A549 (cell line): ENCODE measurements around the gene RAN. TPM values are rescaled to one million over a fixed set of nuclear protein-coding genes. Genes with fewer than 3 reads are reported as not detected.
"Not testable (repeated sequence)": the region's sequence is repeated elsewhere in the genome, so short reads cannot be mapped to it uniquely, and the experiment has no call there.

Experiments
- ATAC-seq, 2 experiments: fragments of 200-7000 bp in 1 of 2; fragments of >200 bp in 1 of 2; cut with Nextera tagmentation in 1 of 2; cut with Tn5 transposase in 1 of 2; 3 replicates each; pipeline versions ENCODE4 v1.8.0 to v1.9.1; 2018 to 2020; ENCODE audit warnings: mild to moderate bottlenecking in 1 of 2, moderate library complexity in 1 of 2
- CTCF ChIA-PET: fragments of 300-600 bp; sonication (Branson Sonifier 250); formaldehyde crosslinking; extraction: SDS; loops from one replicate; lab custom pipeline; 2021; ENCODE audit warnings: antibody characterized with exemption, inconsistent platforms; lab: Yijun Ruan, JAX
- POLR2A ChIA-PET: fragments of 350-600 bp; formaldehyde crosslinking; extraction: SDS; loops from one replicate; lab custom pipeline; 2021; ENCODE audit warnings: antibody characterized with exemption, inconsistent platforms; lab: Yijun Ruan, JAX
- DNase-seq, 2 experiments: peaks; one replicate each; pipeline versions ENCODE4 v3.0.0 to v3.0.0-alpha.2; 2011 to 2016; ENCODE audit warnings: low read depth in 1 of 2, low spot score in 1 of 2
- FAIRE-seq: peaks from 2 replicates; lab custom pipeline; 2011; peaks lifted over from hg19 to GRCh38; lab: Jason Lieb, UNC
- H3K27ac ChIP-seq, 2 experiments: fragments of >200 bp; sonication (Bioruptor Twin); formaldehyde crosslinking; 3 replicates each; pipeline ENCODE4 v1.5.1; 2016 to 2017
- H3K4me1 ChIP-seq: fragments of >200 bp; sonication (Bioruptor Twin); formaldehyde crosslinking; 3 replicates; pipeline ENCODE4 v1.6.1; 2016
- H3K4me2 ChIP-seq: fragments of >200 bp; sonication (Bioruptor Twin); formaldehyde crosslinking; 3 replicates; pipeline ENCODE4 v1.6.1; 2016
- H3K4me3 ChIP-seq: fragments of >200 bp; sonication (Bioruptor Twin); formaldehyde crosslinking; 3 replicates; pipeline ENCODE4 v1.5.1; 2016
- H3K9me3 ChIP-seq: fragments of >200 bp; sonication (Bioruptor Twin); formaldehyde crosslinking; 3 replicates; pipeline ENCODE4 v1.6.1; 2016
- CEBPB ChIP-seq, 2 experiments: fragments of >200 bp in 1 of 2; sonication (Bioruptor Twin) in 1 of 2; formaldehyde crosslinking in 1 of 2; IDR thresholded peaks; 2 replicates each; pipeline ENCODE4 v1.6.1; 2012 to 2016
- EHMT2 ChIP-seq: fragments of 200-600 bp; sonication (generic); IDR thresholded peaks from 2 replicates; pipeline ENCODE4 v1.6.1; 2016; ENCODE audit warnings: antibody characterized with exemption, low read depth, mild to moderate bottlenecking, moderate library complexity
- ESRRA ChIP-seq: fragments of 150-350 bp; IDR thresholded peaks from 2 replicates; pipeline ENCODE4 v1.6.1; 2014; ENCODE audit warnings: mild to moderate bottlenecking, low read length, borderline replicate concordance
- FOSL2 ChIP-seq, 2 experiments: fragments of 450-650 bp in 1 of 2; fragments of >200 bp in 1 of 2; sonication (Bioruptor Twin) in 1 of 2; formaldehyde crosslinking; IDR thresholded peaks; 2 replicates each; pipeline versions ENCODE4 v1.5.0 to v1.6.1; 2016 to 2020; ENCODE audit warnings: mild to moderate bottlenecking in 1 of 2, moderate library complexity in 1 of 2
- HES2 ChIP-seq: fragments of >200 bp; sonication (Bioruptor Twin); formaldehyde crosslinking; IDR thresholded peaks from 2 replicates; pipeline ENCODE4 v1.6.1; 2016
- JUN ChIP-seq, 2 experiments: fragments of >200 bp; sonication (Bioruptor Twin); formaldehyde crosslinking; IDR thresholded peaks; 2 replicates in 1 of 2; 3 replicates in 1 of 2; pipeline ENCODE4 v1.6.1; 2016 to 2017
- MAFK ChIP-seq: fragments of 450-650 bp; IDR thresholded peaks from 2 replicates; pipeline ENCODE4 v1.6.1; 2014; ENCODE audit not compliant: partially characterized antibody
- MAX ChIP-seq: IDR thresholded peaks from 2 replicates; pipeline ENCODE4 v1.6.1; 2012
- NFE2L2 ChIP-seq: fragments of 150-350 bp; conservative IDR thresholded peaks from 2 replicates; pipeline ENCODE4 v1.6.1; 2014; ENCODE audit warnings: low read length
- SMC3 ChIP-seq: fragments of >200 bp; sonication (Bioruptor Twin); formaldehyde crosslinking; IDR thresholded peaks from 3 replicates; pipeline ENCODE4 v1.6.1; 2018; ENCODE audit warnings: inconsistent platforms
- TFCP2L1 ChIP-seq: fragments of 250-450 bp; sonication (Bioruptor Pico); IDR thresholded peaks from 2 replicates; pipeline ENCODE4 v1.5.0; 2021; ENCODE audit warnings: mild to moderate bottlenecking
- USF2 ChIP-seq: fragments of 450-650 bp; IDR thresholded peaks from 2 replicates; pipeline ENCODE4 v1.6.1; 2014; ENCODE audit warnings: antibody characterized with exemption
- ZSCAN20 ChIP-seq: fragments of 250-450 bp; sonication (Bioruptor Pico); IDR thresholded peaks from 2 replicates; pipeline ENCODE4 v1.8.0; 2022; ENCODE audit warnings: mild to moderate bottlenecking, moderate library complexity
- WGBS: methylation state at CpG from one replicate; pipeline ENCODE4 v1.1.6; 2017; ENCODE audit errors: missing lambda C conversion rate; 5-methylcytosine and 5-hydroxymethylcytosine counted together
- polyA plus RNA-seq, 4 experiments: library from polyadenylated mRNA; depleted of rRNA in 3 of 4; stranded (reverse); fragments of >200 nt; fragmentation: RNase III in 1 of 4; extraction: RNeasy Plus Mini Kit Qiagen cat#74134 plus additional on column Dnase treatment in 1 of 4; gene quantifications; 2 replicates in 3 of 4; 3 replicates in 1 of 4; pipeline ENCODE4 v1.2.3, GENCODE V29; 2011 to 2017

The RAN gene
- polyA plus RNA-seq, 2 of the 4 experiments (the other 2 are of a cell fraction): 1,941 to 3,303 TPM

GRCh38 chr12:130873825-130874224, 2.0 kb downstream of the RAN start:
- TF ChIP-seq HES2: no peak
- TF ChIP-seq NFE2L2: no peak
- TF ChIP-seq ZSCAN20 (CRISPR knock-in tag): no peak
- no peak for TF ChIP-seq USF2
- no peak for TF ChIP-seq FOSL2 (IDR thresholded peaks at IDR 0.05)
- TF ChIP-seq FOSL2 (CRISPR knock-in tag; IDR thresholded peaks at IDR 0.05): no peak
- ChIA-PET CTCF (interaction anchor here (0.6 kb wide), 1 partner anchor 15 kb away, joined by 3 read pairs; no protein-coding TSS in a partner anchor), POLR2A (no interaction called here)
- Histone ChIP-seq H3K4me3 (peak overlapping the region; percentile 98), H3K4me2 (peak overlapping the region; percentile 97), H3K9me3 (no peaks in the 10 kb centered on the region), H3K27ac (peak overlapping the region; percentile 100; a peak in 4 of 6 replicates), H3K4me1 (peaks cover 30% of the 10 kb centered on the region)
- no peak for FAIRE-seq
- no peak for DNase-seq
- ATAC-seq: no peak
- 72% methylated on average over 4 of the region's 4 CpGs for WGBS

- Histone ChIP-seq H3K4me2 (peak overlapping the region; percentile 97), H3K27ac (no peak overlapping the region), H3K9me3 (no peaks in the 10 kb centered on the region), H3K4me3 (0 out of 3 replicates have a peak overlapping the region, but pooled peaks have one; percentile 98), H3K4me1 (peaks cover 30% of the 10 kb centered on the region)
- ATAC-seq (no peak), DNase-seq (no peak), FAIRE-seq (no peak)
- WGBS: 88% methylated on average over 10 of the region's 10 CpGs
- ChIA-PET POLR2A (no interaction called here), CTCF (interaction anchor here (1.1 kb wide), 1 partner anchor 11 kb away, joined by 3 read pairs; no protein-coding TSS in a partner anchor)
- TF ChIP-seq JUN (IDR thresholded peaks at IDR 0.05) (0 out of 5 replicates have a peak, but pooled peaks of 1 of the 2 experiments have one; percentile 11), CEBPB (IDR thresholded peaks at IDR 0.05) (peak; percentile 45 to 73; a peak in 3 of 4 replicates), EHMT2 (no peak)
Observed at GRCh38 chr12:130874696-130875095, 2.8 kb downstream of the RAN start.

GRCh38 chr12:130875193-130875592, 3.3 kb downstream of the RAN start:
- Histone ChIP-seq H3K4me2 (peak overlapping the region; percentile 97), H3K4me1 (peaks cover 26% of the 10 kb centered on the region), H3K9me3 (no peaks in the 10 kb centered on the region), H3K27ac (no peak overlapping the region), H3K4me3 (0 out of 3 replicates have a peak overlapping the region, but pooled peaks have one; percentile 98)
- 92% methylated on average over 5 of the region's 5 CpGs for WGBS
- ChIA-PET POLR2A (no interaction called here), CTCF (interaction anchor here (0.9 to 1.1 kb wide), 2 partner anchors 10 to 41 kb away, joined by 3 read pairs; no protein-coding TSS in a partner anchor)
- no peak for ATAC-seq
- DNase-seq: no peak
- FAIRE-seq: no peak
- no peak for TF ChIP-seq ESRRA
- TF ChIP-seq HES2: no peak
- no peak for TF ChIP-seq SMC3
- 0 out of 5 replicates have a peak, but pooled peaks of 1 of the 2 experiments have one; percentile 6 for TF ChIP-seq JUN (IDR thresholded peaks at IDR 0.05)

- H3K27ac ChIP-seq, FAIRE-seq, H3K4me2 ChIP-seq, ATAC-seq, H3K9me3 ChIP-seq, H3K4me3 ChIP-seq, DNase-seq, POLR2A ChIA-PET: not testable (repeated sequence)
- WGBS: 88% methylated on average over 11 of the region's 11 CpGs
- CTCF ChIA-PET: interaction anchor here (0.9 to 1.1 kb wide), 2 partner anchors 10 to 41 kb away, joined by 3 read pairs; no protein-coding TSS in a partner anchor
- H3K4me1 ChIP-seq: peaks cover 21% of the 10 kb centered on the region
Observed at GRCh38 chr12:130875708-130876107, 3.8 kb downstream of the RAN start.

- H3K4me1 ChIP-seq: peaks cover 21% of the 10 kb centered on the region
- H3K27ac ChIP-seq: no peak overlapping the region
- DNase-seq: no peak
- ChIA-PET POLR2A (no interaction called here), CTCF (no interaction called here)
- TF ChIP-seq TFCP2L1 (CRISPR knock-in tag) (peak; percentile 62; the same call in 1 of the 2 replicates), MAX (no peak), MAFK (peak; percentile 20)
- no peak for FAIRE-seq
- H3K9me3 ChIP-seq: no peaks in the 10 kb centered on the region
- no peak overlapping the region for H3K4me2 ChIP-seq
- no peak for ATAC-seq
- no peak overlapping the region for H3K4me3 ChIP-seq
Observed at GRCh38 chr12:130876297-130876696, 4.4 kb downstream of the RAN start.
